Activated naive CD4-positive, alpha-beta T cell treated with anti-CD3 and anti-CD28 coated beads, Interleukin-2, amount 50 U/mL, for 24 hours (primary cell): ENCODE data around the gene RERG.
"Not testable (repeated sequence)": the region's sequence is repeated elsewhere in the genome, so short reads cannot be mapped to it uniquely, and the experiment has no call there.

Experiments used
- H3K27ac Mint-ChIP-seq: one replicate; pipeline ENCODE4 v1.8.0; 2021; ENCODE audit warnings: mild to moderate bottlenecking, mixed read lengths
- H3K27me3 Mint-ChIP-seq: one replicate; pipeline ENCODE4 v1.8.0; 2021; ENCODE audit warnings: mixed read lengths
- H3K36me3 Mint-ChIP-seq: one replicate; pipeline ENCODE4 v1.8.0; 2021; ENCODE audit warnings: mixed read lengths
- H3K4me1 Mint-ChIP-seq: one replicate; pipeline ENCODE4 v1.8.0; 2021; ENCODE audit warnings: mixed read lengths
- H3K4me3 Mint-ChIP-seq: one replicate; pipeline ENCODE4 v1.8.0; 2021; ENCODE audit warnings: mild to moderate bottlenecking, mixed read lengths
- H3K9me3 Mint-ChIP-seq: one replicate; pipeline ENCODE4 v1.8.0; 2021; ENCODE audit warnings: mixed read lengths

The RERG gene

GRCh38 chr12:15151161-15152091 is 69.8 kb downstream of the RERG start:
- Mint-ChIP-seq H3K4me1 (no peaks in the 10 kb centered on the region), H3K36me3 (no peaks in the 10 kb centered on the region), H3K27ac (no peak overlapping the region), H3K27me3 (peaks cover 3% of the 10 kb centered on the region), H3K9me3 (no peaks in the 10 kb centered on the region), H3K4me3 (no peak overlapping the region)

- no peak overlapping the region for H3K27ac Mint-ChIP-seq
- H3K27me3 Mint-ChIP-seq: peaks cover 7% of the 10 kb centered on the region
- no peak overlapping the region for H3K4me3 Mint-ChIP-seq
These were observed 74.6 kb downstream of the RERG start for GRCh38 chr12:15146585-15146984.

GRCh38 chr12:15143467-15143866 is 77.8 kb downstream of the RERG start:
- H3K27ac Mint-ChIP-seq: no peak overlapping the region
- no peak overlapping the region for H3K4me3 Mint-ChIP-seq
- peaks cover 16% of the 10 kb centered on the region for H3K27me3 Mint-ChIP-seq
- H3K9me3 Mint-ChIP-seq: no peaks in the 10 kb centered on the region
- H3K36me3 Mint-ChIP-seq: no peaks in the 10 kb centered on the region
- no peaks in the 10 kb centered on the region for H3K4me1 Mint-ChIP-seq

More at GRCh38 chr12:15146585-15146984, 74.6 kb downstream of the RERG start:
- Mint-ChIP-seq H3K36me3 (no peaks in the 10 kb centered on the region), H3K4me1 (no peaks in the 10 kb centered on the region), H3K9me3 (no peaks in the 10 kb centered on the region)

- H3K9me3 Mint-ChIP-seq: no peaks in the 10 kb centered on the region
- H3K27ac Mint-ChIP-seq: no peak overlapping the region
- H3K36me3 Mint-ChIP-seq: no peaks in the 10 kb centered on the region
- H3K27me3 Mint-ChIP-seq: peaks cover 17% of the 10 kb centered on the region
- no peaks in the 10 kb centered on the region for H3K4me1 Mint-ChIP-seq
- no peak overlapping the region for H3K4me3 Mint-ChIP-seq
These were observed 78.5 kb downstream of the RERG start for GRCh38 chr12:15142711-15143110.

GRCh38 chr12:15131431-15131830 is 89.8 kb downstream of the RERG start:
- Mint-ChIP-seq H3K27me3 (peaks cover 7% of the 10 kb centered on the region), H3K9me3 (no peaks in the 10 kb centered on the region), H3K36me3 (no peaks in the 10 kb centered on the region), H3K27ac (no peak overlapping the region), H3K4me3 (no peak overlapping the region), H3K4me1 (no peaks in the 10 kb centered on the region)

GRCh38 chr12:15130541-15130940 is 90.7 kb downstream of the RERG start:
- Mint-ChIP-seq H3K4me3 (no peak overlapping the region), H3K4me1 (no peaks in the 10 kb centered on the region), H3K27ac (no peak overlapping the region), H3K36me3 (no peaks in the 10 kb centered on the region), H3K9me3 (no peaks in the 10 kb centered on the region), H3K27me3 (peaks cover 3% of the 10 kb centered on the region)

GRCh38 chr12:15123401-15123800 is 97.8 kb downstream of the RERG start:
- no peaks in the 10 kb centered on the region for H3K36me3 Mint-ChIP-seq
- no peaks in the 10 kb centered on the region for H3K9me3 Mint-ChIP-seq
- no peaks in the 10 kb centered on the region for H3K4me1 Mint-ChIP-seq
- no peak overlapping the region for H3K27ac Mint-ChIP-seq
- H3K4me3 Mint-ChIP-seq: no peak overlapping the region
- H3K27me3 Mint-ChIP-seq: no peaks in the 10 kb centered on the region

GRCh38 chr12:15122344-15122743 is 98.9 kb downstream of the RERG start:
- Mint-ChIP-seq H3K36me3 (no peaks in the 10 kb centered on the region), H3K9me3 (no peaks in the 10 kb centered on the region), H3K27me3 (no peaks in the 10 kb centered on the region), H3K4me3 (no peak overlapping the region), H3K27ac (no peak overlapping the region), H3K4me1 (no peaks in the 10 kb centered on the region)

- Mint-ChIP-seq H3K4me1 (no peaks in the 10 kb centered on the region), H3K27ac (no peak overlapping the region), H3K4me3 (no peak overlapping the region), H3K9me3 (no peaks in the 10 kb centered on the region), H3K27me3 (peaks cover 3% of the 10 kb centered on the region), H3K36me3 (no peaks in the 10 kb centered on the region)
These were observed 102.3 kb downstream of the RERG start for GRCh38 chr12:15118955-15119354.

- H3K27me3 Mint-ChIP-seq: peaks cover 9% of the 10 kb centered on the region
- H3K36me3 Mint-ChIP-seq: no peaks in the 10 kb centered on the region
- no peak overlapping the region for H3K27ac Mint-ChIP-seq
- H3K4me1 Mint-ChIP-seq: no peaks in the 10 kb centered on the region
- H3K9me3 Mint-ChIP-seq: no peaks in the 10 kb centered on the region
- no peak overlapping the region for H3K4me3 Mint-ChIP-seq
These were observed 104.2 kb downstream of the RERG start for GRCh38 chr12:15116983-15117382.

- no peaks in the 10 kb centered on the region for H3K36me3 Mint-ChIP-seq
- H3K27me3 Mint-ChIP-seq: peaks cover 14% of the 10 kb centered on the region
- no peak overlapping the region for H3K27ac Mint-ChIP-seq
- no peak overlapping the region for H3K4me3 Mint-ChIP-seq
- no peaks in the 10 kb centered on the region for H3K4me1 Mint-ChIP-seq
- no peaks in the 10 kb centered on the region for H3K9me3 Mint-ChIP-seq
These were observed 105.1 kb downstream of the RERG start for GRCh38 chr12:15116086-15116485.

- Mint-ChIP-seq H3K9me3 (no peaks in the 10 kb centered on the region), H3K4me3 (no peak overlapping the region), H3K27me3 (peaks cover 14% of the 10 kb centered on the region), H3K4me1 (no peaks in the 10 kb centered on the region), H3K36me3 (no peaks in the 10 kb centered on the region), H3K27ac (no peak overlapping the region)
These were observed 105.8 kb downstream of the RERG start for GRCh38 chr12:15115434-15115833.

- Mint-ChIP-seq H3K9me3 (no peaks in the 10 kb centered on the region), H3K4me1 (no peaks in the 10 kb centered on the region), H3K36me3 (no peaks in the 10 kb centered on the region), H3K4me3 (no peak overlapping the region), H3K27me3 (peaks cover 17% of the 10 kb centered on the region), H3K27ac (no peak overlapping the region)
These were observed 106.7 kb downstream of the RERG start for GRCh38 chr12:15114501-15114900.

GRCh38 chr12:15092826-15093225 is 128.4 kb downstream of the RERG start:
- no peaks in the 10 kb centered on the region for H3K9me3 Mint-ChIP-seq
- no peaks in the 10 kb centered on the region for H3K36me3 Mint-ChIP-seq
- H3K27me3 Mint-ChIP-seq: peaks cover 6% of the 10 kb centered on the region
- no peaks in the 10 kb centered on the region for H3K4me1 Mint-ChIP-seq
- no peak overlapping the region for H3K4me3 Mint-ChIP-seq
- H3K27ac Mint-ChIP-seq: no peak overlapping the region

- H3K27ac Mint-ChIP-seq: no peak overlapping the region
- H3K4me1 Mint-ChIP-seq: no peaks in the 10 kb centered on the region
- no peaks in the 10 kb centered on the region for H3K36me3 Mint-ChIP-seq
- H3K27me3 Mint-ChIP-seq: peaks cover 8% of the 10 kb centered on the region
- H3K4me3 Mint-ChIP-seq: no peak overlapping the region
- H3K9me3 Mint-ChIP-seq: no peaks in the 10 kb centered on the region
These were observed 130.8 kb downstream of the RERG start for GRCh38 chr12:15090441-15090840.

- Mint-ChIP-seq H3K4me1 (no peaks in the 10 kb centered on the region), H3K9me3 (no peaks in the 10 kb centered on the region), H3K36me3 (no peaks in the 10 kb centered on the region), H3K27me3 (peaks cover 5% of the 10 kb centered on the region), H3K4me3 (no peak overlapping the region), H3K27ac (no peak overlapping the region)
These were observed 133.1 kb downstream of the RERG start for GRCh38 chr12:15088105-15088504.

GRCh38 chr12:15077751-15078150 is 143.5 kb downstream of the RERG start:
- H3K36me3 Mint-ChIP-seq, H3K9me3 Mint-ChIP-seq, H3K27me3 Mint-ChIP-seq: not testable (repeated sequence)
- Mint-ChIP-seq H3K4me1 (peaks cover 14% of the 10 kb centered on the region), H3K4me3 (peak overlapping the region; percentile 54), H3K27ac (peak overlapping the region; percentile 77)
